ENCODE data around the gene CBLC. TPM values are rescaled to one million over a fixed set of nuclear protein-coding genes. Genes with fewer than 3 reads are reported as not detected.

The CBLC gene, protein sequence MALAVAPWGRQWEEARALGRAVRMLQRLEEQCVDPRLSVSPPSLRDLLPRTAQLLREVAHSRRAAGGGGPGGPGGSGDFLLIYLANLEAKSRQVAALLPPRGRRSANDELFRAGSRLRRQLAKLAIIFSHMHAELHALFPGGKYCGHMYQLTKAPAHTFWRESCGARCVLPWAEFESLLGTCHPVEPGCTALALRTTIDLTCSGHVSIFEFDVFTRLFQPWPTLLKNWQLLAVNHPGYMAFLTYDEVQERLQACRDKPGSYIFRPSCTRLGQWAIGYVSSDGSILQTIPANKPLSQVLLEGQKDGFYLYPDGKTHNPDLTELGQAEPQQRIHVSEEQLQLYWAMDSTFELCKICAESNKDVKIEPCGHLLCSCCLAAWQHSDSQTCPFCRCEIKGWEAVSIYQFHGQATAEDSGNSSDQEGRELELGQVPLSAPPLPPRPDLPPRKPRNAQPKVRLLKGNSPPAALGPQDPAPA
- 0.22 TPM for polyA plus RNA-seq (2013, experiment 1 of 2; ENCODE audit: insufficient read length)
- polyA plus RNA-seq (2013, experiment 2 of 2; ENCODE audit: insufficient read length): 0.09 TPM

DNA sequence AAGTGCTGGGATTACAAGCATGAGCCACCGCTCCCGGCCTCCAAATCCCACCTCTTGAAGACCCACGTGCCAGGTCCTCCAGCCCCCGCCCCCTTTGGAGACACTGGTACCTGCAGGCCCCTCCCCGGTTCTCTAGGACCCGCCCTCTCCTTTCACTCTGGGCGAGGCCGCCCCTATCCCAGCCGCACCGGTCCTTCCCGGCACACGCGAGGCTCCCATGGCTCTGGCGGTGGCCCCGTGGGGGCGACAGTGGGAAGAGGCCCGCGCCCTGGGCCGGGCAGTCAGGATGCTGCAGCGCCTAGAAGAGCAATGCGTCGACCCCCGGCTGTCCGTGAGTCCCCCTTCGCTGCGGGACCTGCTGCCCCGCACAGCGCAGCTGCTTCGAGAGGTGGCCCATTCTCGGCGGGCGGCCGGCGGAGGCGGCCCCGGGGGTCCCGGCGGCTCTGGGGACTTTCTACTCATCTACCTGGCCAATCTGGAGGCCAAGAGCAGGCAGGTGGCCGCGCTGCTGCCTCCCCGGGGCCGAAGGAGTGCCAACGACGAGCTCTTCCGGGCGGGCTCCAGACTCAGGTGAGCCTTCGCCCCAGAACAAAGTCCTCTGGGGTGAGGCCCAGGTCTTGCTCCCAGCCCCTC lies at the start of gene CBLC:
Gene CBLC (plus strand): TSS at position 176 of the 633 bp plus-strand sequence. CDS start 42 bp downstream, at position 218.
- no peak for DNase-seq

- DNase-seq: no peak
Measured at GRCh38 chr19:44728178-44728577, 49.5 kb upstream of the CBLC start.

DNA sequence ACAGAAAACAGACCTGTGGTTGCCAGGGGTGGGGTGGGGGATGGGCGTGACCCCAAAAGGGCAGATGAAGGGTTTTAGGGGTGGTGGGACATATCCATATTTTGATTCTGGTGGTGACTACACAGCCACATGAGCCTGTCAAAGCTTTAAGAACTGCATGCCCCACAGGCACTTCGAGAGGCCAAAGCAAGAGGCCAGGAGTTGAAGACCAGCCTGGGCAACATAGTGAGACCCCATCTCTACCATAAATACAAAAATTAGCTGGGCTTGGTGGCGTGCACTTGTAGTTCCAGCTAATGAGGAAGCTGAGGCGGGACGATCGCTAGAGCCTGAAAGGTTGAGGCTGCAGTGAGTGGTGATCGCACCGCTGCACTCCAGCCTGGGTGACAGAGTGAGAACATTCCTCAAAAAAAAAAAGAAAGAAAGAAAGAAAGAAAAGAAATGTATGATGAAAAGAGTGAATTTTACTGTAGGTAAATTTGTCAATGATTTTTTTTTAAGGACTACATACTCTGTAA lies 48.1 kb upstream of the CBLC start:
- no peak for DNase-seq

DNA sequence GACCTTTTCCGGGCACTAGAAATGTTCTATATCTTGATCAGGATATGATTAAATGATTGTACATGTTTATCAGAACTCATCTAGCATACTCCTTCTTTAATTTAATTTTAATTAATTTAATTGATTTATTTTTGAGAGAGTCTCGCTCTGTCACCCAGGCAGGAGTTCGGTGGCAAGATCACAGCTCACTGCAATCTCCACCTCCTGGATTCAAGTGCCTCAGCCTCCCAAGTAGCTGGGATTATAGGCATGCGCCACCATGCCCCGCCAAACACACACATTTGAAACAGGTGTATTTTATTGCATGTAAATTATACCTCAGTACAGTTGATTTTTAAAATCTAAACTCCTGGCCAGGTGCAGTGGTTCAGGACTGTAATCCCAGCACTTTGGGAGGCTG lies 46.6 kb upstream of the CBLC start:
- no peak for DNase-seq

GRCh38 chr19:44731622-44732021 lies 46.1 kb upstream of the CBLC start:
- DNase-seq: no peak

DNA sequence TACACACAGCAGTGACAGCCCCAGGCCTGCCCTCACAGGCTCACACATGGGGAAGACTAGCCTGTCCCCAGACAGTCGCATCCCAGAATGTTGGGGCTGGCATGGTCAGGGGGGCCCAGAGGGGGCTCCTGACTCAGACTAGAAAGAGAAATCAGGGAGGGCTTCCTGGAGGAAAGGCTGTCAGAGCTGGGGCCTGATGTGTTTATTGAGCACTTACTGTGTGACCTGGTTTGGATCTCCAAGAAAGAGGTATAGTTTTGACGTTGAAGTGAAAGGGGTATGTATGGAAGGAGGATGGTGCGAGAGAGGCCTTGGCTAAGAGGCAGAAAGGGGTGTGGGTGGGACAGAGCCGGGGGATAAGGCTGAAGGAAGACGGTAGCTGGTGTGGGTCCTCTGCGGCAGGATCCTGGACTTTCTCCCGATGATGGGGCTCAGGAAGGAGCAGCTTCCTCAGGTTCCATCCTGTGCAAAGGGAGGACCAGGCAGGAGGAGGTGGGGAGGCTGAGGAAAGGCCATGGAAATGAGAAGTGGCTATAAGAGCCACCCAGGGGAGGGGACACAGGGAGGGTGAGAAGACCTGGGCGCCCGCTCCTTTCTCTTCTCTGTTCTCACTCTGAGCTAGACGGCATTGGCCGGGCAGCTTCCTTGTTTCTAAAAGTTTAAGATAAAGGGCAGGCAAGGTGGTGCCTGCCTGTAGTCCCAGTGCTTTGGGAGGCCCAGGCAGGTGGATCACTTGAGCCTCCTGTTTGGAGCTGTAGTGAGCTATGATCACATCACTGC lies 45.3 kb upstream of the CBLC start:
- DNase-seq: no peak

DNA sequence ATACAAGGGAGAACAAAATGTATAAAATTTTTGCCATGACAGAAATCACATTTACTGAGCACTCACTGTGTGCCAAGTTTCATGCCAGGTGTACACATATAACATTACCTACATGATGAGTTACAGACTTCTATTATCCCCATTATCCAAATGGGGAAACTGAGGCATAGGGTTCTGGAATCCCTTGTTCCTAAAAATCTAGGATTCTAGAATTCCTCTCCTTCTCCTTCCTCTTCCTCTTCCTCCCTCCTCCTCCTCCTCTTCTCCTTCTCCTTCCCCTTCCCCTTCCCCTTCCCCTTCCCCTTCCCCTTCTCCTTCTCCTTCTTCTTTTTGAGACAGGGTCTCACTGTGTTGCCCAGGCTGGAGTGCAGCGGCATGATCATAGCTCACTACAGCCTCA lies 43.3 kb upstream of the CBLC start:
- no peak for DNase-seq

DNA sequence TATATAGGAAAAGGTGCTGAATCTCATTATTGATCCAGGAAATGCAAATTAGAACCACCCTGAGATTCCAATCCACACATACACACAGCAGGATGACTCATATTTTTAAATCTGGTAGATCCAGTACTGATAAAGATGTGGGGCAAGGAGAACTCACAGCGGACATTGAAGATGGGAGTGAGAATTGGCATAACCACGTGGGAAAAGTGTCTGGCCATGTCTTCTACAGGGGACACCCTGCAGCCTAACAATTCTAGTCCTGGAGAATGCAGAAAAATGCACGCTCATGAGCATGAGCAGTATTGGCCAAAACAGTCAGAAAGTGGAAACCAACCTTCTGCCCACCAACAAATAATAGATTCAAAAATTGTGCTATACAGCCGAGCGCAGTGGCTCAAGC lies 42.7 kb upstream of the CBLC start:
- no peak for DNase-seq

GRCh38 chr19:44737238-44738071 lies 40.2 kb upstream of the CBLC start:
- DNase-seq: no peak

GRCh38 chr19:44738136-44738535 lies 39.6 kb upstream of the CBLC start:
- no peak for DNase-seq

GRCh38 chr19:44738603-44739558 lies 38.8 kb upstream of the CBLC start:
- no peak for DNase-seq

- no peak for DNase-seq
Measured at GRCh38 chr19:44740351-44740824, 37.3 kb upstream of the CBLC start.

DNA sequence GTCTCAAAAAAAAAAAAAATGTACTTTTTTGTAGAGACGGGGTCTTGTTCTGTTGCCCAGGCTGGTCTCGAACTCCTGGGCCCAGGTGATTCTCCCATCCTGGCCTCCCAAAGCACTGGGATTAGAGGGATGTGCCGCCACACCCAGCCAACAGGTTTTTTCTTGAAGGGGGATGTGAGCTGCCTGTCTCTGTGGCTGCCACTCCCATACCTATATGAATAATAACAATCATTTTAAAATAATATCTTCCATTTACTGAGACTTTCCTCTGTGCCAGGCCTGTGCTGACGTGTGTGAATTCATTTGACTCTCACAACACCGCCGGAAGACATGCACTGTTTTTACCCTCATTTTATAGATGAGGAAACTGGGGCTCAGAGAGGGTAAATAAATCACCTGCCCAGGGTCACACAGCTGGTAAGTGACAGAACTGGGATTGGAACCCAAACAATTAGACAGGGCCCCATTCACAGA lies 36.4 kb upstream of the CBLC start:
- no peak for DNase-seq

DNA sequence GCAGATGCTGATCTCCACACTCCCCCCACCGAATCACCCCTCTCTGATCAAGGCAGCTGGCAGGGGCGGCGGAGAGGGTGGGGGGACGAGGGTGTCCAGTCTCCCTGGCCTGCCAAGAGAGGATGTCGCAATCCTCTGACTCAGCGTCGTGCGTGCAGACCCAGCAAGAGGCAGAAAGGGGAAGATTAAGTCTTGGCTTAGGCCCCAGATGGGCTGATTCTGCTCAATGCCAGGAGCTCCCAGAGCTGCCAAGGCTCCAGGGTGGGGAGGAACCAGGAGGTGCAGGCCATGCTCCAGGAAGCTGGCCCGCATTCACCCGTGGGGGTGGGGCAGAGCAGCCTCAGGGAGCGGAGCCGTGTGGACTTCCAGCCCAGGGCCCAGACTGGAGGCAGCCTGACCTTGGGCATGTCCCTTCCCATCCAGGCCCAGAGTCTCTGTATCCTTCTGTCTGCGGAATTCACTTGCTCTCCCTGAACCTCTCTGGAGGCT lies 35.8 kb upstream of the CBLC start:
- DNase-seq: peak; percentile 100

DNA sequence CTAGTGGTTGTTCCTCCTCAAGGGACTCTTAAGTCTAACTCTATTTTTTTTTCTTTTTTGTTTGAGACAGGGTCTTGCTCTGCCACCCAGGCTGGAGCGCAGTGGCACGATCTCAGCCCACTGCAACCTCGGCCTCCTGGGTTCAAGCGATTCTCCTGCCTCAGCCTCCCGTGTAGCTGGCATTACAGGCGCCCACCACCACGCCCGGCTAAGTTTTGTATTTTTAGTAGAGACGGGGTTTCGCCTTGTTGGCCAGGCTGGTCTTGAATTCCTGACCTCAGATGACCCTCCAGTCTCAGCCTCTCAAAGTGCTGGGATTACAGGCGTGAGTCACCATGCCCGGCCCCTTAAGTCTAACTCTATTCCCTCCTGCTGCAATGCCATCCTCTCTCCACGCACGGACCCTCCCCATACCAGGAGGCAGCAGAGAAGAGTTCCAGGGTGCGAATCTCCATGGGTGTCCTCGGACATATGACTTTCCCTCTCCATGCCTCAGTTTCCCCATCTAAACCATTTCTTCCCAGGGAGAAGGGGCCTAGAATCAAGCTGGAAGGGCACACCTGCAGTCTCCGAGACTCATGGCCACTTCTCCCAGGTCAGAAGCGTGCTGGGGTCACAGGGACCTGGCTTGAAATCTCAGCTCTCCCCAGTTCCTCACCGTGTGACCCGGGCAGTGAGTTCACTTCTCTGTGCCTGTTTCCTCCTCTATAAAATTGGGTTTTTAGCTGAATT lies 35.2 kb upstream of the CBLC start:
- no peak for DNase-seq

DNA sequence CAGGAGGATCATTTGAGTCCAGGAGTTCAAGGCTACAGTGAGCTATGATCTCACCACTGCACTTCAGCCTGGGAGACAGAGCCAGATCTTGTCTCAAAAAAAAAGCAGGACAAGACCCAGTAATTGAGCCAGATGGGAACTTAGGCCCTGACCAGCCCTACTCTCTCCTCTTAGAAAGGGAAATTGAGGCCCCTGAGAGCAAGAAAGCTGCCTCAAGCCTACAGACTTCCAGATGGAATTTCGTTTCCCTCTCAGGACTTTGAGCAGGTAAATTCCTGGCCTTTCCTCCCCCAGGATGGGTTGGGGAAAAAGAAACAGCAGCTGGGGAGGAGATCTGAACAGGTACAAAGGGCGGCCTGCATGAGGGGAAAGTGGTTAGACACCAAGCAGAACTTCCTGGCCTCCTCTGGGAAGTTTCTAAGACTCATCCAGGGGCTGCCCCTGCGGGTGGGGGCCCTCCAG lies 32.8 kb upstream of the CBLC start:
- no peak for DNase-seq

DNA sequence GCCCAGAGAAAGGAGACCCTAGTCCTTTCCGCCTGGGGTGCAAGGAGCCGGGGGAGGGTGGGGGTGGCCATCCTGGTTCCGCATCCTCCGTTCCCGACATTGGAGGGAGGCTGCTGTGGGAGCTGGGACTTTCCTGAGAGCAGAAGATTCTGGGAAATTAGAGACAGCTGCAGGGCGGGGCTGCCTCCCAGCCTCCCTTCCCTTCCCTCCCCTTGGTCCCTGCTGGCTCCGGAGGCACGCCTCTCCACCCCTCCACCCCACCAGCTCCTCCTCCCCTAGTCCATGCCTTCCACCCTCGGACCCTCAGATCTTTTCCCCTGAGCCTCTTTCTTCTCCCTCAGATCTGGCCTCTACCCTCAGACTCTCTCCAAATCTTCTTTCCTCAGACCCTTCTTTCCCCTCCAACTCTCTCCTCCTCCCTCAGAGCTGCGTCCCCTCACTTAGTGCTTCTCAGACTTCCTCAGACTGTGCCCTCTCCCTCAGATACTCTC lies 32.3 kb upstream of the CBLC start:
- DNase-seq: peak; percentile 87

- DNase-seq: no peak
Measured at GRCh38 chr19:44745887-44746600, 31.6 kb upstream of the CBLC start.

- no peak for DNase-seq
Measured at GRCh38 chr19:44746616-44746945, 31.1 kb upstream of the CBLC start.
